Measurements from ENCODE around the gene NCOA7.

DNA sequence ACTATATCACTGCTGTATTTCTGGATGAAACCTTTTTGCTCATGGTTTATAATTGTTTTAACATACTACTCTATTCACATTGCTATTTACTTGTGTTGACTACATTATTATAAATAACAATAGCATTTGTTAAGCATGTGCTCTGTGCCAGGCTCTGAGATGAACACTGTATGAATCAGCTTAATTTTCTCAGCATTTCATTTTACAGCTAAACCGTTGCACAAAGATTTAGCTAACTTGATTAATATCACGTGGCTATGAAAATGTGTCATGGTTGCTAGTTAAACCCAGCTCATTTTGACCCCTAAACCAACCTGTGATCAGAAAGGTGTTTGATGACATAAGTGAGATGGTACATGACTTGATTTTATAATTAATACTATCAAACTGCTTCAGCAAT lies 77.5 kb downstream of the NCOA7 start:
- TF ChIP-seq ISL1 (CRISPR knock-in tag; IDR thresholded peaks at IDR 0.05) (no peak), ESRRG (CRISPR knock-in tag; IDR thresholded peaks at IDR 0.05) (no peak), ZNF565 (CRISPR knock-in tag; conservative IDR thresholded peaks at IDR 0.05; ENCODE audit: low read depth) (no peak), SNAI2 (CRISPR knock-in tag; IDR thresholded peaks at IDR 0.05) (no peak), TCF4 (CRISPR knock-in tag; IDR thresholded peaks at IDR 0.05; ENCODE audit: borderline replicate concordance) (no peak), BACH2 (CRISPR knock-in tag; IDR thresholded peaks at IDR 0.05; ENCODE audit: borderline replicate concordance) (no peak), RARB (CRISPR knock-in tag; IDR thresholded peaks at IDR 0.05) (no peak), ZFP30 (CRISPR knock-in tag; IDR thresholded peaks at IDR 0.05) (no peak), ZFP3 (CRISPR knock-in tag; IDR thresholded peaks at IDR 0.05) (no peak), ARNTL (CRISPR knock-in tag; IDR thresholded peaks at IDR 0.05; ENCODE audit: borderline replicate concordance, low read depth) (no peak), ZNF8 (CRISPR knock-in tag; IDR thresholded peaks at IDR 0.05) (no peak)
- TF ChIP-seq, protein P1, sequence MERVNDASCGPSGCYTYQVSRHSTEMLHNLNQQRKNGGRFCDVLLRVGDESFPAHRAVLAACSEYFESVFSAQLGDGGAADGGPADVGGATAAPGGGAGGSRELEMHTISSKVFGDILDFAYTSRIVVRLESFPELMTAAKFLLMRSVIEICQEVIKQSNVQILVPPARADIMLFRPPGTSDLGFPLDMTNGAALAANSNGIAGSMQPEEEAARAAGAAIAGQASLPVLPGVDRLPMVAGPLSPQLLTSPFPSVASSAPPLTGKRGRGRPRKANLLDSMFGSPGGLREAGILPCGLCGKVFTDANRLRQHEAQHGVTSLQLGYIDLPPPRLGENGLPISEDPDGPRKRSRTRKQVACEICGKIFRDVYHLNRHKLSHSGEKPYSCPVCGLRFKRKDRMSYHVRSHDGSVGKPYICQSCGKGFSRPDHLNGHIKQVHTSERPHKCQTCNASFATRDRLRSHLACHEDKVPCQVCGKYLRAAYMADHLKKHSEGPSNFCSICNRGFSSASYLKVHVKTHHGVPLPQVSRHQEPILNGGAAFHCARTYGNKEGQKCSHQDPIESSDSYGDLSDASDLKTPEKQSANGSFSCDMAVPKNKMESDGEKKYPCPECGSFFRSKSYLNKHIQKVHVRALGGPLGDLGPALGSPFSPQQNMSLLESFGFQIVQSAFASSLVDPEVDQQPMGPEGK (CRISPR knock-in tag; IDR thresholded peaks at IDR 0.05; ENCODE audit: borderline replicate concordance): no peak
- TF ChIP-seq, protein P2, sequence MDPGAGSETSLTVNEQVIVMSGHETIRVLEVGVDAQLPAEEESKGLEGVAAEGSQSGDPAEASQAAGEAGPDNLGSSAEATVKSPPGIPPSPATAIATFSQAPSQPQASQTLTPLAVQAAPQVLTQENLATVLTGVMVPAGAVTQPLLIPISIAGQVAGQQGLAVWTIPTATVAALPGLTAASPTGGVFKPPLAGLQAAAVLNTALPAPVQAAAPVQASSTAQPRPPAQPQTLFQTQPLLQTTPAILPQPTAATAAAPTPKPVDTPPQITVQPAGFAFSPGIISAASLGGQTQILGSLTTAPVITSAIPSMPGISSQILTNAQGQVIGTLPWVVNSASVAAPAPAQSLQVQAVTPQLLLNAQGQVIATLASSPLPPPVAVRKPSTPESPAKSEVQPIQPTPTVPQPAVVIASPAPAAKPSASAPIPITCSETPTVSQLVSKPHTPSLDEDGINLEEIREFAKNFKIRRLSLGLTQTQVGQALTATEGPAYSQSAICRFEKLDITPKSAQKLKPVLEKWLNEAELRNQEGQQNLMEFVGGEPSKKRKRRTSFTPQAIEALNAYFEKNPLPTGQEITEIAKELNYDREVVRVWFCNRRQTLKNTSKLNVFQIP (CRISPR knock-in tag; IDR thresholded peaks at IDR 0.05; ENCODE audit: borderline replicate concordance, low read depth): no peak
- TF ChIP-seq, protein P3, sequence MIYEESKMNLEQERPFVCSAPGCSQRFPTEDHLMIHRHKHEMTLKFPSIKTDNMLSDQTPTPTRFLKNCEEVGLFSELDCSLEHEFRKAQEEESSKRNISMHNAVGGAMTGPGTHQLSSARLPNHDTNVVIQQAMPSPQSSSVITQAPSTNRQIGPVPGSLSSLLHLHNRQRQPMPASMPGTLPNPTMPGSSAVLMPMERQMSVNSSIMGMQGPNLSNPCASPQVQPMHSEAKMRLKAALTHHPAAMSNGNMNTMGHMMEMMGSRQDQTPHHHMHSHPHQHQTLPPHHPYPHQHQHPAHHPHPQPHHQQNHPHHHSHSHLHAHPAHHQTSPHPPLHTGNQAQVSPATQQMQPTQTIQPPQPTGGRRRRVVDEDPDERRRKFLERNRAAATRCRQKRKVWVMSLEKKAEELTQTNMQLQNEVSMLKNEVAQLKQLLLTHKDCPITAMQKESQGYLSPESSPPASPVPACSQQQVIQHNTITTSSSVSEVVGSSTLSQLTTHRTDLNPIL (CRISPR knock-in tag; IDR thresholded peaks at IDR 0.05; ENCODE audit: low read depth): no peak
